GM21825 (cell line): ENCODE data around the gene DIPK1B.
"Not testable (repeated sequence)": the region's sequence is repeated elsewhere in the genome, so short reads cannot be mapped to it uniquely, and the experiment has no call there.

Source experiments
- ATAC-seq: cut with Tn5 transposase; IDR thresholded peaks from one replicate; pipeline ENCODE4 v1.9.1; 2021; ENCODE audit warnings: mild to moderate bottlenecking, moderate library complexity; ENCODE audit not compliant: unreplicated experiment

DIPK1B gene

DNA sequence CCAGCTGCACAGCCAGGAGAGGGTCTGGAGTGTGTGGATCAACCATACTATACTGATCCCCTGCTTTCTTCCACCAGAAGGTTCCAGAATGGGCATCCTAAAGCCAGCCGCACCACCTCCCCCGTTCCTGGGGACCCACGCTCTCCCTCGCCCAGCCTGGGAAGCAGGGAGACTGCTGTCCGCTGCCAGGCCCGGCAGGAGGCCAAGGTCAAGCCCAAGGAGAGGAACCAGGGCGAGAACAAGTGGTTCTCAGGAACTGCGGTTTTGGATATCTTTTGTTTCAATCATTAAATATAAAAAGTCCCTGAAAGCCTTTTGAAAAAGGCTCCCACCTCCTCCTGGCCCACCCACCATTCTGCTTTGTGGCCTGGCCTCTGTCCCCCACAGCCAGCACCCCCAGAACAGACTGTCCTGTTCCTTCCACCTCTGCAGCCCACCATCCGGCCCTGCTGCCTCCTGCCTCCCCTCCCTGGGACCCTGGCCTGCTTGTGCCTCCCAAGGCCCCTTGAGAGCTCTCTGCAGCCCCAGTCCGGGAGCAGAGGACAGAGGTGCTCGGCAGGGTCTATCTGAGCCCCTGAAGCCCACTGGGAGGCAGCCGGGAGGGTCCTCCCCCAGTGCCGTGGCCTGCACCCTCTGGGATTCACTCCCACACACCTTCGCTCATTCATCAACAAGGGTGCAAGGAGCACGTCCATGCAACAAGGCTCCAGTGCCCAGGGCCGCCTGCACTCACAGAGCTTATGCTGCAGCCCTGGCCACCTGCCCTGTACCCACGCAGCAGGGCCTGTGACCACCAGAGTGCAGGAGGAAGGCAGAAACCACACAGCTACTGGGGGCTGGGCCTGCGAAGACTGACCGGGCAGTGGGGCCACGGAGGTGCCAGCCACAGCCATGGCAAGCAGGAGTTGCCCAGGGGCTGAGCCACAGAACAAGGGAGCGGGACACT, 36.6 kb downstream of the DIPK1B start:
- no peak for ATAC-seq

GRCh38 chr9:136750526-136750925, 38.2 kb downstream of the DIPK1B start:
- ATAC-seq, result no peak

GRCh38 chr9:136751244-136751643, 38.9 kb downstream of the DIPK1B start:
- ATAC-seq, result no peak

DNA sequence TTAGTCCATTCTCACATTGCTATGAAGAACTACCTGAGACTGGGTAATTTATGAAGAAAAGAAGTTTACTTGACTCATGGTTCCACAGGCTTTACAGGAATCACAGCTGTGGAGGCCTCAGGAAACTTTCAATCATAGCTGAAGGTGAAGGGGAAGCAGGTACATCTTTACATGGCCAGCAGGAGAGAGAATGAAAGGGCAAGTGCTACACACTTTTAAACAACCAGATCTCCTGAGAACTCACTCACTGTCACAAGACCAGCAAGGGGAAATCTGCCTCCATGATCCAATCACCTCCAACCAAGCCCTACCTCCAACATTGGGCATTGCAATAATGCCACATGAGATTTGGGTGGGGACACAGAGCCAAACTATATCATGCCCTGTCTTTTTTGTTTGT, 39.4 kb downstream of the DIPK1B start:
- ATAC-seq, result no peak

DNA sequence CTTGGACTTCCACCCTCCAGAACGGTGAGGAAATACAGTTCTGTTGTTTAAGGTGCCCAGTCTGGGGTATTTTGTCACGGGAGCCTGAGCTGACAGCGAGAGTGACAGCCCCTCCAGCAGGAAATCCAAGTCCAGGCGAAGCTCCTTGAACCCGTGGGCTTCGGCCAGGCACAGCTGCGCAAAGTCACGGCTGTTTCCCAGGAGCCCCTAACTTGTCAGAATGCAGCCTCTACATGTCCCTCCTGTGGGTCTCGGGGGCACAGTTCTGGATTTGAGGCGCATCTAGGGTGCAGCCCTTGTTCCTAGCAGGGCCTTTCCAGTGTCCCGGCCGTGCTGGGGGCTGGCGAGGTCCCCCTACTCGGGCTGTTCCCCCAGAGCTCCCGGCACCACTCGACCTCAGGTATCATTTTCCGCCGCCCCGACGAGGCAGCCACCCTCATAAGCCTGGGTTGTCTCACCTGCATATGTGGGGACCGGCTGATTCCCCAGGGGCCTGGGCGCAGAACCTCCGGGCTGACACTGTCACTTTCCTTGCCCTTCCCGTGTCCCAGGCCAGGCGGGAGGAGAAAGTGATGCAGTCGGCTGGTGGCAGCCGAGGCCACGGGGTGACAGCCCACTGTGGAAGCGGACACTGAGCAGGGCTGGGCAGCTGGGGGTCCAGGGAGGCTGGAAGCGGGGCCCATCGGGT, 41.1 kb downstream of the DIPK1B start:
- ATAC-seq, result no peak

GRCh38 chr9:136754059-136754572, 41.7 kb downstream of the DIPK1B start:
- no peak for ATAC-seq

- no peak for ATAC-seq
Observed at GRCh38 chr9:136754626-136755301, 42.4 kb downstream of the DIPK1B start.

GRCh38 chr9:136755302-136756133, 43.1 kb downstream of the DIPK1B start:
- not testable (repeated sequence) for ATAC-seq

- no peak for ATAC-seq
Observed at GRCh38 chr9:136756134-136756438, 43.7 kb downstream of the DIPK1B start.

- ATAC-seq, result no peak
Observed at GRCh38 chr9:136756836-136757235, 44.5 kb downstream of the DIPK1B start.

DNA sequence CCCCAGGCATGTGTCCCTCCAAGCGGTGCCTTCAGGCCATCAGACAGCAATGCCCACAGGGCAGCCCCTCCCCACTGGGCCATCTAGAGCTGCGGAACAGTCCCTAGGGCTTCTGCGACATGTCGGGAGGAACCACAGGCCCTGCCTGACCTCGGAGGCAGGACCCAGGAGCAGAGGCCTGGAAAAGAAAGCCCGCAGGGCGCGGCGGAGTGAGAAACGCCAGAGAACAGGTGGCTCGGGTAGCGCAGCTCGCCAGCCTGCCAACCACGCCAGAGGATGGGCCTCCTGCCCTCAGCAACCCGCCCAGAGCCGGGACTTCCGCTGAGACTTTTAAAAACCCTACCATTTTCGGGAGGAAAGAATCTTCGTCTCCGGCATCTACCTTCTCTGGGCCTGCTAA, 45.0 kb downstream of the DIPK1B start:
- ATAC-seq, result no peak

GRCh38 chr9:136757751-136758140, 45.4 kb downstream of the DIPK1B start:
- ATAC-seq, result no peak

GRCh38 chr9:136759001-136759400, 46.6 kb downstream of the DIPK1B start:
- no peak for ATAC-seq

- ATAC-seq, result no peak
Observed at GRCh38 chr9:136759436-136760325, 47.3 kb downstream of the DIPK1B start.

DNA sequence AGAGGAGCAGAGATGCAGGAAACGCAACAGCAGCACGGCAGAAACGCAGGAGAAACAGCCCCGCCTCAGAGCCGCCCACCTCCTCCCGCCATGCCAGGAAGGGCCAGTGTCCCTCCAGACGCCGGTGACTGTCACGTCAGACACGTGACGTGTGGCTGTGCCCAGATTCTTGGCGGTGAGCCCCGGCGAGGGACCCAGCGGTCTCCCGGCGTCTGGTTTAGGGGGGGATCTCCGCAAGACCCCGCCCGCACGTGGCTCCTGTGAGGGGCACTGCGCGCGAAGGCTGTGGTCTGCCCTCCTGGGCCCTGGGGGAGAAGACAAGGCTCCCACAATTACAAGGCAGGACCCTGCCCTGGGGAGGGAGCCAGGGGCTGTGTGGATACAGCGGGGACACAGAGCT, 48.1 kb downstream of the DIPK1B start:
- ATAC-seq, result no peak

DNA sequence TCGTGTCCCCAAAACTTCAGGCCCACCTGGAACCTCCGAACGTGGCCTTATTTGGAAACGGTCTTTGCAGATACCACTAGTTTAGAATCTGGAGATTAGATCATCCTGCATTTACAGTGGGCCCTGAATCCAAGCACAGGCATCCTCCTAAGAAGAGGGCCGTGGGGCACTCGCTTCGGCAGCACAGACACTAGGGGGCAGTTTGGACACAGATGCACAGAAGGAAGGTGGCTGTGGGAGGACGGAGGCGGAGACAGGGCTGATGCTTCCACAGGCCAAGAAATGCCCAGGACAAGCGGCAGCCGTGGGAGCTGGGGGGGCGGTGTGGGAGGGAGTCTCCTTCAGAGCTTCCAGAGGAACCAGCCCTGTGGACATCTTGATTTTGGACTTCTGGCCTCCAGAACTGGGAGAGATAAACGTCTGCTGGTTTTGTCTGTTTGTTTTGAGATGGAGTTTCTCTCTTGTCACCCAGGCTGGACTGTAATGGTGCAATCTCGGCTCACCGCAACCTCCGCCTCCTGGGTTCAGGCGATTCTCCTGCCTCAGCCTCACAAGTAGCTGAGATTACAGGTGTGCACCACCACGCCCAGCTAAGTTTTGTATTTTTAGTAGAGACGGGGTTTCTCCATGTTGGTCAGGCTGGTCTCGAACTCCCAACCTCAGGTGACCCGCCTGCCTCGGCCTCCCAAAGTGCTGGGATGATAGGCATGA, 48.6 kb downstream of the DIPK1B start:
- not testable (repeated sequence) for ATAC-seq

DNA sequence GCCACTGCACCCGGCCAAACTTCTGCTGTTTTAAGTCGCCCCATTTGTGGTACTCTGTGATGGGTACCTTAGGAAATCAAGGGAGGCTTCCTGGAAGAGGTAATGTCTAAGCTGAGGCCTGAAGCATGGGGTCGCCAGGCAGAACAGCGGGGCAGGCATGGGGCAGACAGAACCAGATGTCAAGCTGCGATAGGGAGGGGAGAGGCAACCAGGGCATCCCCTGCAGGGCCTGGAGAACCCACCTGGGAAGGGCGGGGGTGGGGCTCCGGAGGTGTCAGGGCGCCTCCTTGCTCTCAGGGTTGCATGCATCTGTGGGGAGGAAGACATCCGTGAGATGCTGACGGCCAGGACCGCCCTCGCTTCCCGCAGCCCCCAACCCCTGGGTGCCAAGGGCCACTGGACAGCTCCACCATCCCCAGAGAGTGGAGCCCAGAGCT, 49.2 kb downstream of the DIPK1B start:
- ATAC-seq, result no peak

DNA sequence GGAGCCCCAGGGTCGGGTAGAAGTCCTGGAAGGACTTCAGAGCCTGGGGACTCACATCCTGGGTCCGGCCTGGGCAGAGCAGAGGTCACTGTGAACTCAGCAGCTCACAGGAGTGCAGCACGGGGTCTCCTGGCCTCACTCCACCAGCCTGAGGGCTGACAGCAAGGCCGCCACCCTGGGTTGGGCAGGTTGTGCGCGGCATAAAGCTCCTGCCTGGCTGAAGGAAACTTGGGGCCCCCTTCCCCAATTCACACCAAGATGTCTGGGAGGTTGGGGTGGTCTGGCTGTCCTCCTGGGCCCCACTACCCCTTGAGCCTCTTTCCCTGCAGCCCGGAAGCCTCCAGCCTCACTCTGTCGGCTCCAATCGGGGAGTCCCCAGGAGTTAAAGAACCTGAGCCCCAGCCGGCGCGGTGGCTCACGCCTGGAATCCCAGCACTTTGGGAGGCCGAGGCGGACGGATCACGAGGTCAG, 49.9 kb downstream of the DIPK1B start:
- ATAC-seq, result no peak
